HepG2 (cell line): ENCODE measurements around the gene C11orf86. TPM values are rescaled to one million over a fixed set of nuclear protein-coding genes. Genes with fewer than 3 reads are reported as not detected.

Experiments used
- CERS6 ChIP-seq: sonication (generic); formaldehyde crosslinking; IDR thresholded peaks from 2 replicates; pipeline ENCODE4 v1.5.0; 2020; ENCODE audit warnings: missing genetic modification reagents
- CREM ChIP-seq, 2 experiments: sonication (generic) in 1 of 2; formaldehyde crosslinking in 1 of 2; IDR thresholded peaks; 2 replicates each; pipeline versions ENCODE4 v1.4.0 to v1.6.1; 2016 to 2020; ENCODE audit warnings: antibody characterized with exemption in 1 of 2, mild to moderate bottlenecking in 1 of 2, missing genetic modification reagents in 1 of 2
- EP300 ChIP-seq, 3 experiments: sonication (generic) in 1 of 3; formaldehyde crosslinking in 1 of 3; IDR thresholded peaks; 2 replicates each; pipeline versions ENCODE4 v1.5.1 to v1.6.1; 2011 to 2020; ENCODE audit warnings: low read depth in 2 of 3, low read length in 2 of 3, borderline replicate concordance in 1 of 3, improper control_type of control experiment in 1 of 3, mild to moderate bottlenecking in 1 of 3, missing genetic modification reagents in 1 of 3, moderate library complexity in 1 of 3
- ISX ChIP-seq: sonication (generic); formaldehyde crosslinking; conservative IDR thresholded peaks from 2 replicates; pipeline ENCODE4 v1.5.0; 2020; ENCODE audit warnings: missing genetic modification reagents
- LCORL ChIP-seq, 2 experiments: fragments of 450-650 bp in 1 of 2; sonication (generic) in 1 of 2; formaldehyde crosslinking in 1 of 2; IDR thresholded peaks; 2 replicates each; pipeline versions ENCODE4 v1.5.0 to v1.6.1; 2017 to 2020; ENCODE audit warnings: antibody characterized with exemption in 1 of 2, missing genetic modification reagents in 1 of 2
- MED1 ChIP-seq: sonication (generic); formaldehyde crosslinking; IDR thresholded peaks from 2 replicates; pipeline ENCODE4 v1.4.0; 2020; ENCODE audit warnings: missing genetic modification reagents
- SALL2 ChIP-seq: sonication (generic); formaldehyde crosslinking; IDR thresholded peaks from 2 replicates; pipeline ENCODE4 v1.8.1; 2023; ENCODE audit warnings: mild to moderate bottlenecking, missing genetic modification reagents, inconsistent platforms
- STAT6 ChIP-seq: sonication (generic); formaldehyde crosslinking; IDR thresholded peaks from 2 replicates; pipeline ENCODE4 v1.4.0; 2020; ENCODE audit warnings: missing genetic modification reagents, mild to moderate bottlenecking, borderline replicate concordance
- ZFP82 ChIP-seq: sonication (generic); formaldehyde crosslinking; IDR thresholded peaks from 2 replicates; pipeline ENCODE4 v1.5.1; 2020; ENCODE audit warnings: mild to moderate bottlenecking, missing genetic modification reagents, borderline replicate concordance
- ZNF354B ChIP-seq: sonication (generic); formaldehyde crosslinking; IDR thresholded peaks from 2 replicates; pipeline ENCODE4 v1.8.0; 2022; ENCODE audit warnings: mild to moderate bottlenecking, missing genetic modification reagents
- ZNF761 ChIP-seq: sonication (generic); formaldehyde crosslinking; conservative IDR thresholded peaks from 2 replicates; pipeline ENCODE4 v1.4.0; 2020; ENCODE audit warnings: mild to moderate bottlenecking, missing genetic modification reagents
- ZNF816 ChIP-seq: sonication (generic); formaldehyde crosslinking; IDR thresholded peaks from 2 replicates; pipeline ENCODE4 v1.8.0; 2022; ENCODE audit warnings: missing genetic modification reagents, mild to moderate bottlenecking, borderline replicate concordance
- polyA plus RNA-seq, 8 experiments: library from polyadenylated mRNA; depleted of rRNA in 3 of 8; stranded (reverse) in 7 of 8; unstranded in 1 of 8; fragments of >200 nt; fragmentation: Illumina TruSeq in 4 of 8; extraction: Trizol in 4 of 8; gene quantifications; 2 replicates each; pipeline versions ENCODE4 v1.2.1 to v1.2.3, GENCODE V29; 2011 to 2016; ENCODE audit warnings: low read depth in 4 of 8, missing spikeins in 1 of 8, mixed read lengths in 1 of 8; ENCODE audit not compliant: insufficient read depth in 1 of 8
- total RNA-seq, 5 experiments: library from RNA; depleted of rRNA; stranded (reverse); fragments of >200 nt; fragmentation: Illumina TruSeq; extraction: Trizol; gene quantifications; 2 replicates each; pipeline ENCODE4 v1.2.3, GENCODE V29; 2016; ENCODE audit warnings: low read depth in 1 of 5
- TF ChIP-seq, protein P1 (sequence below), 2 experiments: sonication (generic) in 1 of 2; formaldehyde crosslinking in 1 of 2; IDR thresholded peaks; 2 replicates each; pipeline versions ENCODE4 v1.4.0 to v1.6.1; 2018 to 2020; ENCODE audit warnings: missing genetic modification reagents in 2 of 2, borderline replicate concordance in 1 of 2, low read depth in 1 of 2, mild to moderate bottlenecking in 1 of 2, missing biosample characterization in 1 of 2
- TF ChIP-seq, protein P2 (sequence below): sonication (generic); formaldehyde crosslinking; IDR thresholded peaks from 2 replicates; pipeline ENCODE4 v1.8.1; 2023; ENCODE audit warnings: mild to moderate bottlenecking, missing genetic modification reagents
- TF ChIP-seq, protein P3 (sequence below): sonication (generic); formaldehyde crosslinking; IDR thresholded peaks from 2 replicates; pipeline ENCODE4 v1.8.0; 2022; ENCODE audit warnings: missing genetic modification reagents, mild to moderate bottlenecking, borderline replicate concordance
- TF ChIP-seq, protein P4 (sequence below): sonication (generic); formaldehyde crosslinking; IDR thresholded peaks from 2 replicates; pipeline ENCODE4 v1.5.0; 2020; ENCODE audit warnings: missing genetic modification reagents, mild to moderate bottlenecking, borderline replicate concordance

C11orf86 gene
- total and polyA plus RNA-seq, 2 of the 13 experiments (the other 11 are each of a cell fraction or from before 2014, with no cell fraction given), result 0.11 to 0.18 TPM

DNA sequence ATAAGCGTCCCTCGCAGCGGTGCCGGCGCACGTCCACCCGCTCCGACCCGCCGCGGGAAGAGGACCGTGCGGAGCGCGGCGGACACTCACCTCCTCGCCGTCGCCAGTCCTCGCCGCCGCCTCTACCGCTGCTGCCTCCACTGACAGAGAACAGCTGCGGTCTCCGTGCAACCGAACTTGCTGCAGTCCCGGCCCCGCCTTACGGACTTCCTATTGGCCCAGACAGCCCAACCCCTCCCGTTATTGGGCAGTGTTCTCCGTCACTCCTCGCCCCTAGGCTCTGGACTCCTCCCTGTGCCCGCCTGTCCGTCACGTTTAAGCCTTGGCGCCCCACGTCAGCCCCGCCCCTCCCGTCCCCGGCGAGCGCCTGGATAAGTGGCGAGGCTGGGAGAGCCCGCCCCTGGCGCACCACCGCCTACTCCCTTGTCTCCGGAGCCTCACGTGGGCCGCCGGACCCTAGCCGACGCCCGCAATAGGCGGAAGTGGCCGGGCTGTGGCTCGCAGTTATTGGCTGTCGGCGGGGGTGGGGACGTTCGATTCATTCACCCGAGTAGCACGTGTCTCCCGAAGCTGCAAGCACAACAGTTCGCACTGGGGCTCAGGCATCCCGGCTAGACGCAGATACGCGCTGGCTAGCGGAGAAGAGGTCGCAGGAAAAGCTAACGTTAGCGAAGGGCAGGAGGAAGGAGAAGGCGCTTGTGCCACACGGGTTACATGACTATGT, 16.7 kb upstream of the C11orf86 start, which contains the start of gene PC (continued):
- TF ChIP-seq STAT6 (CRISPR knock-in tag), result no peak; the same call in 1 of the 2 replicates
- no peak for TF ChIP-seq LCORL (IDR thresholded peaks at IDR 0.05)
- TF ChIP-seq LCORL (CRISPR knock-in tag; IDR thresholded peaks at IDR 0.05), result peak; percentile 44
- peak; percentile 89; the same call in 1 of the 2 replicates for TF ChIP-seq SALL2 (CRISPR knock-in tag)
- TF ChIP-seq CERS6 (CRISPR knock-in tag), result no peak
- TF ChIP-seq, protein P1, sequence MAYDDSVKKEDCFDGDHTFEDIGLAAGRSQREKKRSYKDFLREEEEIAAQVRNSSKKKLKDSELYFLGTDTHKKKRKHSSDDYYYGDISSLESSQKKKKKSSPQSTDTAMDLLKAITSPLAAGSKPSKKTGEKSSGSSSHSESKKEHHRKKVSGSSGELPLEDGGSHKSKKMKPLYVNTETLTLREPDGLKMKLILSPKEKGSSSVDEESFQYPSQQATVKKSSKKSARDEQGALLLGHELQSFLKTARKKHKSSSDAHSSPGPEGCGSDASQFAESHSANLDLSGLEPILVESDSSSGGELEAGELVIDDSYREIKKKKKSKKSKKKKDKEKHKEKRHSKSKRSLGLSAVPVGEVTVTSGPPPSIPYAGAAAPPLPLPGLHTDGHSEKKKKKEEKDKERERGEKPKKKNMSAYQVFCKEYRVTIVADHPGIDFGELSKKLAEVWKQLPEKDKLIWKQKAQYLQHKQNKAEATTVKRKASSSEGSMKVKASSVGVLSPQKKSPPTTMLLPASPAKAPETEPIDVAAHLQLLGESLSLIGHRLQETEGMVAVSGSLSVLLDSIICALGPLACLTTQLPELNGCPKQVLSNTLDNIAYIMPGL (CRISPR knock-in tag; IDR thresholded peaks at IDR 0.05; ENCODE audit: borderline replicate concordance in 1 of 2, low read depth in 1 of 2), result peak in 1 of 2 experiments; percentile 51; a peak in 1 of 4 replicates
- TF ChIP-seq ZNF761 (CRISPR knock-in tag), result peak; percentile 94; the same call in 1 of the 2 replicates
- TF ChIP-seq, protein P2, sequence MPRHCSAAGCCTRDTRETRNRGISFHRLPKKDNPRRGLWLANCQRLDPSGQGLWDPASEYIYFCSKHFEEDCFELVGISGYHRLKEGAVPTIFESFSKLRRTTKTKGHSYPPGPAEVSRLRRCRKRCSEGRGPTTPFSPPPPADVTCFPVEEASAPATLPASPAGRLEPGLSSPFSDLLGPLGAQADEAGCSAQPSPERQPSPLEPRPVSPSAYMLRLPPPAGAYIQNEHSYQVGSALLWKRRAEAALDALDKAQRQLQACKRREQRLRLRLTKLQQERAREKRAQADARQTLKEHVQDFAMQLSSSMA (CRISPR knock-in tag), result 0 out of 2 replicates have a peak, but pooled peaks have one; percentile 84
- TF ChIP-seq ZNF816 (CRISPR knock-in tag), result peak; percentile 79; the same call in 1 of the 2 replicates
- no peak for TF ChIP-seq ISX (CRISPR knock-in tag)
- TF ChIP-seq EP300 (IDR thresholded peaks at IDR 0.05; ENCODE audit: low read depth in 2 of 2, low read length in 2 of 2), result peak in 1 of 2 experiments; percentile 27; a peak in 1 of 4 replicates
- peak; percentile 60 for TF ChIP-seq EP300 (CRISPR knock-in tag; IDR thresholded peaks at IDR 0.05; ENCODE audit: borderline replicate concordance)
- peak; percentile 87; the same call in 1 of the 2 replicates for TF ChIP-seq ZNF354B
- TF ChIP-seq MED1, result peak; percentile 13; the same call in 1 of the 2 replicates
- peak; percentile 80 for TF ChIP-seq CREM (IDR thresholded peaks at IDR 0.05)
- TF ChIP-seq CREM (CRISPR knock-in tag; IDR thresholded peaks at IDR 0.05), result no peak
- TF ChIP-seq, protein P3, sequence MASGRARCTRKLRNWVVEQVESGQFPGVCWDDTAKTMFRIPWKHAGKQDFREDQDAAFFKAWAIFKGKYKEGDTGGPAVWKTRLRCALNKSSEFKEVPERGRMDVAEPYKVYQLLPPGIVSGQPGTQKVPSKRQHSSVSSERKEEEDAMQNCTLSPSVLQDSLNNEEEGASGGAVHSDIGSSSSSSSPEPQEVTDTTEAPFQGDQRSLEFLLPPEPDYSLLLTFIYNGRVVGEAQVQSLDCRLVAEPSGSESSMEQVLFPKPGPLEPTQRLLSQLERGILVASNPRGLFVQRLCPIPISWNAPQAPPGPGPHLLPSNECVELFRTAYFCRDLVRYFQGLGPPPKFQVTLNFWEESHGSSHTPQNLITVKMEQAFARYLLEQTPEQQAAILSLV (CRISPR knock-in tag), result peak; percentile 43; the same call in 1 of the 2 replicates
- TF ChIP-seq ZFP82 (CRISPR knock-in tag), result no peak
- TF ChIP-seq, protein P4, sequence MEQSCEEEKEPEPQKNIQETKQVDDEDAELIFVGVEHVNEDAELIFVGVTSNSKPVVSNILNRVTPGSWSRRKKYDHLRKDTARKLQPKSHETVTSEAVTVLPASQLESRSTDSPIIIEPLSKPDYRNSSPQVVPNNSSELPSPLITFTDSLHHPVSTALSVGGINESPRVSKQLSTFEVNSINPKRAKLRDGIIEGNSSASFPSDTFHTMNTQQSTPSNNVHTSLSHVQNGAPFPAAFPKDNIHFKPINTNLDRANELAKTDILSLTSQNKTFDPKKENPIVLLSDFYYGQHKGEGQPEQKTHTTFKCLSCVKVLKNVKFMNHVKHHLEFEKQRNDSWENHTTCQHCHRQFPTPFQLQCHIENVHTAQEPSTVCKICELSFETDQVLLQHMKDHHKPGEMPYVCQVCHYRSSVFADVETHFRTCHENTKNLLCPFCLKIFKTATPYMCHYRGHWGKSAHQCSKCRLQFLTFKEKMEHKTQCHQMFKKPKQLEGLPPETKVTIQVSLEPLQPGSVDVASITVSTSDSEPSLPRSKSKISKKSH (CRISPR knock-in tag), result peak; percentile 87; the same call in 1 of the 2 replicates
